ENCODE measurements around the gene CPLX1. TPM values are rescaled to one million over a fixed set of nuclear protein-coding genes. Genes with fewer than 3 reads are reported as not detected.
"Not testable (repeated sequence)": the region's sequence is repeated elsewhere in the genome, so short reads cannot be mapped to it uniquely, and the experiment has no call there.

The CPLX1 gene
- total RNA-seq, 2 donors from 2014 or later, result 1.0 to 1.9 TPM

DNA sequence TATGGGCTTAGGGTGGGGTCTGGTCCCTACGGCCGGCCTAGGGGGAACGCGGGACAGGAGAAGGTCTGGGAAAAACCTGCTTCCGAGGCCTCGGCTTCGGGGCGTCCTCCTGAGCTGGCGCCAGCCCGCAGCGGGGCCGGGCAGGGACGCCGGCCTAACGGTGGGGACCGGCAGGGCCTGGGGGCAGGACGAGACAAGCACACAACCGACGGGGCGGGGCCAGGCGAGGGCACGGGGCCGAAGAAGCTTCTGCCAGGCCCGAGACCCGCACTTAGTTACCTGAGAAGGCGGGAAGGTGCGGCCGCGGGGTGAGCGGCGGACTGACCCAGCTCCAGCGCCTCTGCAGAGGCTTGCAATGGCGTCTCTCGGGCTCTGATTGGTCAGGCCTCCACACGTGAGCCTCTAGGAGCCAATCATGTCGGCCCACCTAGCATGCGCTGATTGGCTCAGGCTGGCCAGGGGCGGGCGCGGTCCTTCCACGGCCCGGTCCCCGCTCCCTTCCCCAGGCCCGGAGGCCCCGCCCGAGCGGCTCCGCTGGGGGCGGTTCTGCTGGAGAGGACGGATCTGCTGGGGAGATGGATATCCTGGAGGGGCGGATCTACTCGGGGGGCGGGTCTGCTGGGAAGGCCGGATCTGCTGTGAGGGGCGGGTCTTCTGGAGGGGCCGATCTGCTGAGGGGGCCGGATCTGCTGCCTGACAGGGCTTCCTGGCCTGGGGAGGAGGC is 44.3 kb downstream of the CPLX1 start:
- 0 to 1% methylated on average over 28 to 57 of the region's 57 CpGs for WGBS, 2 experiments (ENCODE audit: insufficient coverage in 1 of 2, insufficient read length in 1 of 2)
- peak overlapping the region; percentile 89 for H3K4me3 ChIP-seq (ENCODE audit: low read length)
- peaks cover 41% of the 10 kb centered on the region for H3K36me3 ChIP-seq (ENCODE audit: control insufficient read depth, insufficient read depth, low read length)
- no peaks in the 10 kb centered on the region for H3K9me3 Mint-ChIP-seq
- H3K36me3 Mint-ChIP-seq (ENCODE audit: low read depth), result peaks cover 42% of the 10 kb centered on the region
- H3K27ac ChIP-seq (ENCODE audit: low read depth, low read length), result peak overlapping the region; percentile 99
- no peaks in the 10 kb centered on the region for H3K4me1 ChIP-seq (ENCODE audit: control insufficient read depth, insufficient read depth, low read length)
- peaks cover 37% of the 10 kb centered on the region for H3K27me3 ChIP-seq (ENCODE audit: control insufficient read depth, insufficient read depth, low read length, poor library complexity, severe bottlenecking)
- H3K27ac Mint-ChIP-seq, result peak overlapping the region; percentile 95
- H3K4me1 Mint-ChIP-seq, result peaks cover 23% of the 10 kb centered on the region
- TF ChIP-seq, protein P1, sequence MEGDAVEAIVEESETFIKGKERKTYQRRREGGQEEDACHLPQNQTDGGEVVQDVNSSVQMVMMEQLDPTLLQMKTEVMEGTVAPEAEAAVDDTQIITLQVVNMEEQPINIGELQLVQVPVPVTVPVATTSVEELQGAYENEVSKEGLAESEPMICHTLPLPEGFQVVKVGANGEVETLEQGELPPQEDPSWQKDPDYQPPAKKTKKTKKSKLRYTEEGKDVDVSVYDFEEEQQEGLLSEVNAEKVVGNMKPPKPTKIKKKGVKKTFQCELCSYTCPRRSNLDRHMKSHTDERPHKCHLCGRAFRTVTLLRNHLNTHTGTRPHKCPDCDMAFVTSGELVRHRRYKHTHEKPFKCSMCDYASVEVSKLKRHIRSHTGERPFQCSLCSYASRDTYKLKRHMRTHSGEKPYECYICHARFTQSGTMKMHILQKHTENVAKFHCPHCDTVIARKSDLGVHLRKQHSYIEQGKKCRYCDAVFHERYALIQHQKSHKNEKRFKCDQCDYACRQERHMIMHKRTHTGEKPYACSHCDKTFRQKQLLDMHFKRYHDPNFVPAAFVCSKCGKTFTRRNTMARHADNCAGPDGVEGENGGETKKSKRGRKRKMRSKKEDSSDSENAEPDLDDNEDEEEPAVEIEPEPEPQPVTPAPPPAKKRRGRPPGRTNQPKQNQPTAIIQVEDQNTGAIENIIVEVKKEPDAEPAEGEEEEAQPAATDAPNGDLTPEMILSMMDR (conservative IDR thresholded peaks at IDR 0.05), result no peak
- H3K9me3 ChIP-seq (ENCODE audit: control insufficient read depth, low read length), result peaks cover 17% of the 10 kb centered on the region
- peak; percentile 100 for DNase-seq
- H3K9ac ChIP-seq (ENCODE audit: extremely low read depth, low read length, poor library complexity, severe bottlenecking), result peak overlapping the region; percentile 100
- H3K27me3 Mint-ChIP-seq (ENCODE audit: insufficient read depth), result peaks cover 38% of the 10 kb centered on the region
- peak overlapping the region; percentile 81 for H3K4me3 Mint-ChIP-seq

DNA sequence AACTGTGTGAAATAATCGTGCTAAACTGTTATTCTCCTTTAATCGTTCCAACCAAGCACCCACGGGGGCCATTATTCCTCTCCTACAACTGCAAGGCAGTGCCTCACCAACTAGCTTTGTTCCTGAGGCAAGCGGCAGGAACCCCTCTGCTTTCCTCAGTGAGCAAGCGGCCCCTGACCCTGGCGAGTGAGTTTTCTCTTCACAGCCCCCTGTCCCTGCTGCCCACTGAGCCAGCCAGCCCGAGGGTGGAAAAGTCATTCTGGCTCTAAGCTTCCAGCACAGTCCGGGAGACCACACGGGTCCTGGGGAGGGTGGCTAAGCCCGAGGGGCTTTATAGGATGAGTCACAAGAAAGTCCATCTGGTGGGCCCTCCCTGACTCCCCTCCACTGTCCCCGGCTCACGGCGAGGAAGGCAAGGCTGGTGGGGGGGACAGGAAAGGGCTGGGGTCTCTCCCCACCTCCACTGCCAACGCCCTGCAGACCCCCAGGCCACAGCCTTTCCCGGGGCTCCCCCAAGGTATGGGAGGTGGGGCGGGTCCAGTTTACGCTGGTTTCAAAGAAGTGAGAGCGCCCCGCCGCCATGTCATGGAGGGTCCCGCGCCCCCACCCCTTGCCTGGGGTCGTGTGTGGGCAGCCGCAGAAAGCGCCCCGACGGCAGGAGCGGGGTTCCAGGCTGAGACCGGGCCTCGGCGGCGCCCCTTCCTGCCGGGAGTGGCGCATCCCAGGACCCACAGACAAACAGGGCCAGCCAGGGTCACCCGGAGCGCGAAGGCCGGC is 45.0 kb downstream of the CPLX1 start:
- peak overlapping the region; percentile 95 for H3K27ac Mint-ChIP-seq
- Histone ChIP-seq H3K27me3 (ENCODE audit: control insufficient read depth, insufficient read depth, low read length, poor library complexity, severe bottlenecking) (peaks cover 29% of the 10 kb centered on the region), H3K9ac (ENCODE audit: extremely low read depth, low read length, poor library complexity, severe bottlenecking) (peak overlapping the region; percentile 100), H3K4me1 (ENCODE audit: control insufficient read depth, insufficient read depth, low read length) (no peaks in the 10 kb centered on the region), H3K9me3 (ENCODE audit: control insufficient read depth, low read length) (peaks cover 17% of the 10 kb centered on the region), H3K27ac (ENCODE audit: low read depth, low read length) (peak overlapping the region; percentile 99), H3K36me3 (ENCODE audit: control insufficient read depth, insufficient read depth, low read length) (peaks cover 49% of the 10 kb centered on the region), H3K4me3 (ENCODE audit: low read length) (peak overlapping the region; percentile 89)
- H3K4me3 Mint-ChIP-seq, result peak overlapping the region; percentile 81
- H3K4me1 Mint-ChIP-seq, result peaks cover 23% of the 10 kb centered on the region
- H3K27me3 Mint-ChIP-seq (ENCODE audit: insufficient read depth), result peaks cover 33% of the 10 kb centered on the region
- peaks cover 46% of the 10 kb centered on the region for H3K36me3 Mint-ChIP-seq (ENCODE audit: low read depth)
- TF ChIP-seq, protein P1 (conservative IDR thresholded peaks at IDR 0.05), result no peak
- 8 to 13% methylated on average over 15 to 38 of the region's 38 CpGs for WGBS, 2 experiments (ENCODE audit: insufficient coverage in 1 of 2, insufficient read length in 1 of 2)
- no peaks in the 10 kb centered on the region for H3K9me3 Mint-ChIP-seq
- DNase-seq, result no peak

DNA sequence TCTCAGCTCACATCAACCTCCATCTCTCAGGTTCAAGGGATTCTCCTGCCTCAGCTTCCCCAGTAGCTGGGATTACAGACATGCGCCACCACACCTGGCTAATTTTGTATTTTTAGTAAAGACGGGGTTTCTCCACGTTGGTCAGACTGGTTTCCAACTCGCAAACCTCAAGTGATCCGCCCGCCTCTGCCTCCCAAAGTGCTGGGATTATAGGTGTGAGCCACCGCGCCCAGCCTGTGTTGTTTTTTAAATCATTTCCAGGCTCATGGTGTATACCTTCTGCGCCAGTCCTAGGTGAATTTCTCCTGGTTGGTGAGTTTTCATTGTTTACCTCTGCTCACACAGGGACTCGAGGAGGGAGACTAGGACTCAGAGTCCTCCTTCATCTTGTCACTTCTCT is 45.7 kb downstream of the CPLX1 start:
- H3K4me1 ChIP-seq (ENCODE audit: control insufficient read depth, insufficient read depth, low read length); H3K9me3 Mint-ChIP-seq; DNase-seq; H3K27ac ChIP-seq (ENCODE audit: low read depth, low read length): not testable (repeated sequence)
- WGBS, 2 experiments (ENCODE audit: insufficient coverage in 1 of 2, insufficient read length in 1 of 2), result 90 to 92% methylated on average over 7 to 10 of the region's 10 CpGs
- peaks cover 17% of the 10 kb centered on the region for H3K9me3 ChIP-seq (ENCODE audit: control insufficient read depth, low read length)
- peaks cover 23% of the 10 kb centered on the region for H3K27me3 ChIP-seq (ENCODE audit: control insufficient read depth, insufficient read depth, low read length, poor library complexity, severe bottlenecking)
- peaks cover 22% of the 10 kb centered on the region for H3K4me1 Mint-ChIP-seq
- H3K9ac ChIP-seq (ENCODE audit: extremely low read depth, low read length, poor library complexity, severe bottlenecking), result peak overlapping the region; percentile 100
- H3K36me3 ChIP-seq (ENCODE audit: control insufficient read depth, insufficient read depth, low read length), result peaks cover 55% of the 10 kb centered on the region
- H3K4me3 Mint-ChIP-seq, result peak overlapping the region; percentile 81
- peak overlapping the region; percentile 92 for H3K27ac Mint-ChIP-seq
- H3K4me3 ChIP-seq (ENCODE audit: low read length), result peak overlapping the region; percentile 89
- peaks cover 53% of the 10 kb centered on the region for H3K36me3 Mint-ChIP-seq (ENCODE audit: low read depth)
- H3K27me3 Mint-ChIP-seq (ENCODE audit: insufficient read depth), result peaks cover 27% of the 10 kb centered on the region
